GM18517 (cell line): Measurements from ENCODE around the gene WDR27.
"Not testable (repeated sequence)": the region's sequence is repeated elsewhere in the genome, so short reads cannot be mapped to it uniquely, and the experiment has no call there.

ENCODE experiments used
- ATAC-seq: cut with Tn5 transposase; IDR thresholded peaks from one replicate; pipeline ENCODE4 v1.9.1; 2021; ENCODE audit warnings: mild to moderate bottlenecking, moderate library complexity; ENCODE audit not compliant: unreplicated experiment

Gene WDR27

GRCh38 chr6:169494038-169494437, 207.8 kb downstream of the WDR27 start:
- no peak for ATAC-seq

- no peak for ATAC-seq
These were observed 210.3 kb downstream of the WDR27 start for GRCh38 chr6:169491482-169491881.

- no peak for ATAC-seq
These were observed 211.0 kb downstream of the WDR27 start for GRCh38 chr6:169490830-169491229.

- no peak for ATAC-seq
These were observed 211.6 kb downstream of the WDR27 start for GRCh38 chr6:169490246-169490641.

GRCh38 chr6:169489563-169490245, 212.1 kb downstream of the WDR27 start:
- no peak for ATAC-seq

GRCh38 chr6:169487579-169488436, 214.0 kb downstream of the WDR27 start:
- no peak for ATAC-seq

- no peak for ATAC-seq
These were observed 221.9 kb downstream of the WDR27 start for GRCh38 chr6:169479783-169480495.

GRCh38 chr6:169474362-169474761, 227.5 kb downstream of the WDR27 start:
- no peak for ATAC-seq

GRCh38 chr6:169473663-169474062, 228.2 kb downstream of the WDR27 start:
- ATAC-seq = no peak

- no peak for ATAC-seq
These were observed 228.9 kb downstream of the WDR27 start for GRCh38 chr6:169472786-169473416.

- no peak for ATAC-seq
These were observed 231.0 kb downstream of the WDR27 start for GRCh38 chr6:169470790-169471189.

GRCh38 chr6:169469028-169469427, 232.8 kb downstream of the WDR27 start:
- no peak for ATAC-seq

GRCh38 chr6:169467755-169468154, 234.1 kb downstream of the WDR27 start:
- ATAC-seq = not testable (repeated sequence)

- ATAC-seq = not testable (repeated sequence)
These were observed 235.6 kb downstream of the WDR27 start for GRCh38 chr6:169466256-169466655.

GRCh38 chr6:169457762-169458161, 244.1 kb downstream of the WDR27 start:
- no peak for ATAC-seq

- ATAC-seq = no peak
These were observed 245.0 kb downstream of the WDR27 start for GRCh38 chr6:169456840-169457239.

GRCh38 chr6:169455470-169455869, 246.4 kb downstream of the WDR27 start:
- ATAC-seq = no peak

- ATAC-seq = no peak
These were observed 247.0 kb downstream of the WDR27 start for GRCh38 chr6:169454872-169455204.

- ATAC-seq = no peak
These were observed 247.5 kb downstream of the WDR27 start for GRCh38 chr6:169454204-169454871.

- ATAC-seq = no peak
These were observed 248.8 kb downstream of the WDR27 start for GRCh38 chr6:169452869-169453620.
